Mesenchymal stem cell (in vitro differentiated cells and primary cell): ENCODE results near the gene STK32B.
A peak's percentile ranks its signal among the peaks of the same experiment; 100 is the strongest.

Source experiments
- DNase-seq: peaks from one replicate; pipeline ENCODE4 v3.0.0-alpha.2; 2013
- H2AFZ ChIP-seq: one replicate; pipeline ENCODE4 v1.6.1; 2013; ENCODE audit warnings: low read depth, mild to moderate bottlenecking, control low read depth, inconsistent platforms, low read length, moderate library complexity
- H2AK5ac ChIP-seq: 2 replicates; pipeline ENCODE4 v1.6.1; 2013; ENCODE audit warnings: low read length, moderate library complexity, mild to moderate bottlenecking, inconsistent platforms; ENCODE audit not compliant: severe bottlenecking
- H2BK120ac ChIP-seq: one replicate; pipeline ENCODE4 v1.6.1; 2013; ENCODE audit warnings: low read depth, mild to moderate bottlenecking, inconsistent platforms, low read length, moderate library complexity
- H2BK12ac ChIP-seq, 2 experiments: one replicate each; pipeline ENCODE4 v1.6.1; 2013; ENCODE audit warnings: inconsistent platforms in 2 of 2, low read length in 2 of 2, mild to moderate bottlenecking in 2 of 2, moderate library complexity in 2 of 2, control low read depth in 1 of 2
- H2BK15ac ChIP-seq: one replicate; pipeline ENCODE4 v1.6.1; 2013; ENCODE audit warnings: mild to moderate bottlenecking, low read depth, inconsistent platforms; ENCODE audit not compliant: poor library complexity, severe bottlenecking
- H2BK5ac ChIP-seq: 2 replicates; pipeline ENCODE4 v1.6.1; 2013; ENCODE audit warnings: low read depth, mild to moderate bottlenecking, low read length, control low read depth, inconsistent platforms; ENCODE audit not compliant: poor library complexity, severe bottlenecking
- H3K14ac ChIP-seq, 2 experiments: one replicate each; pipeline ENCODE4 v1.6.1; 2013; ENCODE audit warnings: inconsistent platforms in 2 of 2, low read length in 2 of 2, control low read depth in 1 of 2, mild to moderate bottlenecking in 1 of 2, moderate library complexity in 1 of 2
- H3K18ac ChIP-seq, 2 experiments: one replicate each; pipeline ENCODE4 v1.6.1; 2013; ENCODE audit warnings: inconsistent platforms in 2 of 2, low read length in 2 of 2, control low read depth in 1 of 2, low read depth in 1 of 2, mild to moderate bottlenecking in 1 of 2
- H3K23ac ChIP-seq, 2 experiments: one replicate each; pipeline ENCODE4 v1.6.1; 2013; ENCODE audit warnings: inconsistent platforms in 2 of 2, low read length in 2 of 2, mild to moderate bottlenecking in 2 of 2, moderate library complexity in 2 of 2, control low read depth in 1 of 2
- H3K27ac ChIP-seq: 2 replicates; pipeline ENCODE4 v1.5.1; 2013; ENCODE audit warnings: mild to moderate bottlenecking, moderate library complexity, low read length, control low read depth, inconsistent platforms; ENCODE audit not compliant: poor library complexity, severe bottlenecking
- H3K27me3 ChIP-seq, 2 experiments: 2 replicates each; pipeline versions ENCODE4 v1.6.1 to v1.7.0; 2013; ENCODE audit warnings: low read length in 2 of 2, mild to moderate bottlenecking in 2 of 2, moderate library complexity in 2 of 2, control low read depth in 1 of 2, inconsistent platforms in 1 of 2; ENCODE audit not compliant: control insufficient read depth in 1 of 2, insufficient read depth in 1 of 2
- H3K36me3 ChIP-seq, 2 experiments: 2 replicates each; pipeline versions ENCODE4 v1.6.1 to v1.7.0; 2013; ENCODE audit warnings: low read length in 2 of 2, control low read depth in 1 of 2, inconsistent platforms in 1 of 2, low read depth in 1 of 2, mild to moderate bottlenecking in 1 of 2; ENCODE audit not compliant: insufficient read depth in 2 of 2, control insufficient read depth in 1 of 2
- H3K4ac ChIP-seq, 2 experiments: one replicate each; pipeline ENCODE4 v1.6.1; 2013; ENCODE audit warnings: inconsistent platforms in 2 of 2, low read length in 2 of 2, mild to moderate bottlenecking in 2 of 2, moderate library complexity in 2 of 2, control low read depth in 1 of 2, low read depth in 1 of 2
- H3K4me1 ChIP-seq: 2 replicates; pipeline ENCODE4 v1.6.1; 2013; ENCODE audit warnings: low read depth, low read length, control low read depth; ENCODE audit not compliant: control insufficient read depth, insufficient read depth
- H3K4me2 ChIP-seq: 2 replicates; pipeline ENCODE4 v1.6.1; 2013; ENCODE audit warnings: low read length, mild to moderate bottlenecking, inconsistent platforms; ENCODE audit not compliant: poor library complexity, severe bottlenecking
- H3K4me3 ChIP-seq, 2 experiments: 2 replicates each; pipeline versions ENCODE4 v1.5.1 to v1.7.0; 2013; ENCODE audit warnings: low read length in 2 of 2, mild to moderate bottlenecking in 2 of 2, control low read depth in 1 of 2, low read depth in 1 of 2; ENCODE audit not compliant: insufficient read depth in 1 of 2
- H3K79me1 ChIP-seq: replicated peaks from 2 replicates; pipeline ENCODE4 v1.6.1; 2013; ENCODE audit warnings: mild to moderate bottlenecking, control low read depth, low read length, inconsistent platforms; ENCODE audit not compliant: poor library complexity, severe bottlenecking
- H3K9ac ChIP-seq: 2 replicates; pipeline ENCODE4 v1.7.0; 2013; ENCODE audit warnings: mild to moderate bottlenecking, low read length, moderate library complexity
- H3K9me3 ChIP-seq: 2 replicates; pipeline ENCODE4 v1.7.0; 2013; ENCODE audit warnings: mild to moderate bottlenecking, low read length; ENCODE audit not compliant: control insufficient read depth
- H4K8ac ChIP-seq: one replicate; pipeline ENCODE4 v1.6.1; 2013; ENCODE audit warnings: inconsistent platforms, mild to moderate bottlenecking, low read length, moderate library complexity
- H4K91ac ChIP-seq: one replicate; pipeline ENCODE4 v1.6.1; 2013; ENCODE audit warnings: mild to moderate bottlenecking, low read length, inconsistent platforms
- WGBS: methylation state at CpG from one replicate; pipeline ENCODE4 v1.1.7; 2013; ENCODE audit warnings: mixed read lengths; 5-methylcytosine and 5-hydroxymethylcytosine counted together

Gene STK32B

GRCh38 chr4:5133933-5134594, 82.8 kb downstream of the STK32B start:
- peak overlapping the region; percentile 1 for H2AK5ac ChIP-seq
- no peak for DNase-seq

DNA sequence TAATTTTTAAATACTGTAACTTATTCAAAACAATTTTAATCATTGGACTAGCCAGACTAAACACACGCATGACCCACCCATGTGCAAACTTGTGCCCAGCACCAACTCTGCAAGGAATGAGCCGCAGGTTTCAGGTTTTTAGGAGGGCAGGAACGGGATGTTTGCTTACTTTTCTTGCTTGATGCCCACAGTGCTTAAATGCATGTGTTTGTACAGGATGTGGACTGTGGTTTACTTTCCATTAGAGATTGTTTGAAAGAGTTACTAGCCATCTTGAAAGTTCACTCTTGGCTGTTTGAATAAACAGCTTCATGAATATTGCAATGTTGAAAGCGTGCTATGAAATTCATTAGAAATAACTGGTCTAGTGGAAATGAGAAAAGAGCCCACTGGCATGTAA, 83.3 kb downstream of the STK32B start:
- Histone ChIP-seq H2BK15ac (no peak overlapping the region), H3K36me3 (no peaks in the 10 kb centered on the region), H2BK120ac (no peak overlapping the region), H3K4me3 (no peak overlapping the region), H2AK5ac (no peak overlapping the region), H3K14ac (no peak overlapping the region), H2BK5ac (no peak overlapping the region), H3K18ac (no peak overlapping the region), H3K23ac (no peak overlapping the region), H3K79me1 (peaks cover 15% of the 10 kb centered on the region), H2BK12ac (no peak overlapping the region), H2AFZ (no peak overlapping the region), H3K27me3 (no peaks in the 10 kb centered on the region), H4K91ac (no peak overlapping the region), H3K27ac (no peak overlapping the region), H3K4ac (no peak overlapping the region), H3K9me3 (no peaks in the 10 kb centered on the region), H3K4me1 (peaks cover 17% of the 10 kb centered on the region), H4K8ac (no peak overlapping the region), H3K9ac (no peak overlapping the region), H3K4me2 (no peak overlapping the region)
- DNase-seq = no peak
- 82% methylated on average over 3 of the region's 4 CpGs for WGBS

More at GRCh38 chr4:5133933-5134594, 82.8 kb downstream of the STK32B start:
- Histone ChIP-seq H4K8ac (no peak overlapping the region), H3K79me1 (peaks cover 15% of the 10 kb centered on the region), H4K91ac (no peak overlapping the region), H3K27me3 (no peaks in the 10 kb centered on the region), H3K4ac (no peak overlapping the region), H3K4me1 (peaks cover 14% of the 10 kb centered on the region), H3K27ac (no peak overlapping the region), H3K23ac (no peak overlapping the region), H2BK120ac (no peak overlapping the region), H3K4me3 (no peak overlapping the region), H3K4me2 (no peak overlapping the region), H2BK15ac (no peak overlapping the region), H2BK12ac (no peak overlapping the region), H2BK5ac (no peak overlapping the region), H2AFZ (no peak overlapping the region), H3K18ac (no peak overlapping the region), H3K9me3 (no peaks in the 10 kb centered on the region), H3K36me3 (no peaks in the 10 kb centered on the region), H3K9ac (no peak overlapping the region), H3K14ac (no peak overlapping the region)
- 73% methylated on average over 4 of the region's 4 CpGs for WGBS

GRCh38 chr4:5137226-5137625, 85.9 kb downstream of the STK32B start:
- Histone ChIP-seq H2AK5ac (peak overlapping the region; percentile 33), H4K8ac (no peak overlapping the region), H2AFZ (no peak overlapping the region), H2BK12ac (no peak overlapping the region), H3K27me3 (no peaks in the 10 kb centered on the region), H3K18ac (no peak overlapping the region), H3K14ac (no peak overlapping the region), H2BK120ac (no peak overlapping the region), H4K91ac (no peak overlapping the region), H3K79me1 (peaks cover 15% of the 10 kb centered on the region), H3K27ac (no peak overlapping the region), H3K23ac (no peak overlapping the region), H3K4me2 (no peak overlapping the region), H3K4me1 (peaks cover 17% of the 10 kb centered on the region), H3K9me3 (no peaks in the 10 kb centered on the region), H3K4ac (no peak overlapping the region), H3K36me3 (no peaks in the 10 kb centered on the region), H3K4me3 (no peak overlapping the region), H2BK15ac (no peak overlapping the region), H3K9ac (no peak overlapping the region), H2BK5ac (no peak overlapping the region)
- no peak for DNase-seq
- WGBS = 100% methylated on average over 2 of the region's 2 CpGs

DNA sequence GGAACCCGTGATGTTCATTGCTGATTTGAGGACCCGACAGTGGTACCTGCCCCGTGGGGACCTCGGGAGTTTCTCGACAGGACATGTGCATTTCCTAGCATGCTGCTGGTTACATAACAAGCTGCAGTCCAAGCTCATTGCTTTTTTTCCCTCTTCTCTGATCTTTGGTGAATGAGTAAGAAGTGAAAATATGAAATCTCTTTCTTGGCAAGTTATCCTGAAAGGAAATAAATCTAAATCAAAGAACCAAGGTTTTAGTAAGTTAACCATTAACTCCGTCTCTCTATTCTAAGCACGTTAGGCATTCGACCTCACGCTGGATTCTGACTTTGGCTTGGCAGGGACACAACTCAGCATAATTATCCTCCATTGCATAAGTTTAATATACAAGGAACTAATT, 86.6 kb downstream of the STK32B start:
- no peak overlapping the region for H4K8ac ChIP-seq
- H3K27ac ChIP-seq = peak overlapping the region; percentile 64
- no peak overlapping the region for H2BK5ac ChIP-seq
- no peak overlapping the region for H2BK12ac ChIP-seq
- H2BK15ac ChIP-seq = no peak overlapping the region
- H3K14ac ChIP-seq = no peak overlapping the region
- H2AK5ac ChIP-seq = no peak overlapping the region
- 88% methylated on average over 9 of the region's 9 CpGs for WGBS
- DNase-seq = no peak
- H3K4ac ChIP-seq = no peak overlapping the region
- no peak overlapping the region for H4K91ac ChIP-seq
- no peaks in the 10 kb centered on the region for H3K36me3 ChIP-seq
- peaks cover 17% of the 10 kb centered on the region for H3K4me1 ChIP-seq
- no peaks in the 10 kb centered on the region for H3K9me3 ChIP-seq
- no peak overlapping the region for H3K4me3 ChIP-seq
- peak overlapping the region; percentile 31 for H3K4me2 ChIP-seq
- no peak overlapping the region for H2AFZ ChIP-seq
- no peak overlapping the region for H3K23ac ChIP-seq
- no peaks in the 10 kb centered on the region for H3K27me3 ChIP-seq
- peaks cover 15% of the 10 kb centered on the region for H3K79me1 ChIP-seq
- H3K18ac ChIP-seq = no peak overlapping the region
- H3K9ac ChIP-seq = no peak overlapping the region
- no peak overlapping the region for H2BK120ac ChIP-seq
